DOHH2 (cell line): Measurements from ENCODE around the gene IDUA.

Experiments
- CTCF ChIP-seq: fragments of 200-600 bp; sonication (generic); IDR thresholded peaks from one replicate; pipeline ENCODE4 v1.5.1; 2014; ENCODE audit warnings: antibody characterized with exemption, mild to moderate bottlenecking, low read depth, low read length; ENCODE audit not compliant: poor library complexity, severe bottlenecking
- EZH2phosphoT487 ChIP-seq: fragments of 200-600 bp; sonication (generic); IDR thresholded peaks from 2 replicates; pipeline ENCODE4 v1.6.1; 2017; ENCODE audit warnings: borderline replicate concordance, mild to moderate bottlenecking, antibody characterized with exemption, low read length, moderate library complexity, mixed read lengths

- no peak for TF ChIP-seq CTCF
- no peak for TF ChIP-seq EZH2phosphoT487
Observed at GRCh38 chr4:1029529-1029928, 42.7 kb downstream of the IDUA start.
